PC-3 (cell line): Measurements from ENCODE around the gene PPP1R3D.

Experiments
- CTCF ChIP-seq: fragments of 300-600 bp; sonication (generic); conservative IDR thresholded peaks from 2 replicates; pipeline ENCODE4 v1.5.1; 2017; ENCODE audit warnings: antibody characterized with exemption, low read depth, mild to moderate bottlenecking, low read length
- EZH2 ChIP-seq: fragments of 300-600 bp; sonication (generic); IDR thresholded peaks from one replicate; pipeline ENCODE4 v1.6.1; 2017; ENCODE audit warnings: antibody characterized with exemption, mild to moderate bottlenecking, low read length; ENCODE audit not compliant: unreplicated experiment
- EZH2phosphoT487 ChIP-seq: fragments of 300-600 bp; sonication (generic); IDR thresholded peaks from 2 replicates; pipeline ENCODE4 v1.6.1; 2018; ENCODE audit warnings: mild to moderate bottlenecking, antibody characterized with exemption, low read length, borderline replicate concordance

- TF ChIP-seq CTCF (no peak), EZH2phosphoT487 (no peak), EZH2 (no peak)
These were observed 52.1 kb downstream of the PPP1R3D start for GRCh38 chr20:59888050-59888449.
